ENCODE data around the gene NCOA7.

GRCh38 chr6:125939791-125940190, 149.0 kb downstream of the NCOA7 start:
- TF ChIP-seq CTCF (IDR thresholded peaks at IDR 0.05 in 2 of 3, conservative IDR thresholded peaks at IDR 0.05 in 1 of 3; ENCODE audit: borderline replicate concordance in 1 of 3, insufficient read depth in 1 of 3, low read depth in 2 of 3, low read length in 2 of 3), result no peak
- TF ChIP-seq EZH2phosphoT487 (IDR thresholded peaks at IDR 0.05; ENCODE audit: borderline replicate concordance), result no peak
